Tibial nerve (tissue), 4 donors: ENCODE data around the gene VANGL1. TPM values are rescaled to one million over a fixed set of nuclear protein-coding genes. Genes with fewer than 3 reads are reported as not detected.

ENCODE experiments used
- DNase-seq, 2 donors: peaks; one replicate each; pipeline ENCODE4 v3.0.0-alpha.2; 2019; ENCODE audit warnings: low spot score in 2 of 2
- H3K27ac ChIP-seq, 4 donors: fragments of 200-600 bp; sonication (generic) in 3 of 4; one replicate each; pipeline ENCODE4 v1.5.1; 2017 to 2019; ENCODE audit warnings: mild to moderate bottlenecking in 1 of 4
- H3K27me3 ChIP-seq, 2 donors: fragments of 200-600 bp; sonication (generic) in 1 of 2; one replicate each; pipeline versions ENCODE4 v1.5.1 to v1.6.0; 2017 to 2019
- H3K36me3 ChIP-seq, 3 donors: fragments of 200-600 bp; sonication (generic); one replicate each; pipeline ENCODE4 v1.5.1; 2018 to 2019
- H3K4me1 ChIP-seq, 4 donors: fragments of 200-600 bp; sonication (generic) in 3 of 4; one replicate each; pipeline ENCODE4 v1.5.1; 2017 to 2019
- H3K4me3 ChIP-seq, 4 donors: fragments of 200-600 bp; sonication (generic) in 3 of 4; one replicate each; pipeline ENCODE4 v1.5.1; 2017 to 2019; ENCODE audit warnings: mild to moderate bottlenecking in 1 of 4, moderate library complexity in 1 of 4
- H3K9me3 ChIP-seq, 4 donors: fragments of 200-600 bp; sonication (generic) in 3 of 4; one replicate each; pipeline ENCODE4 v1.5.1; 2017 to 2019
- CTCF ChIP-seq, 5 experiments: fragments of 200-600 bp in 3 of 5; fragments of 450-650 bp in 2 of 5; sonication (generic) in 3 of 5; IDR thresholded peaks; one replicate each; pipeline ENCODE4 v1.5.1; 2016 to 2019; ENCODE audit warnings: antibody characterized with exemption in 5 of 5, mild to moderate bottlenecking in 3 of 5, moderate library complexity in 2 of 5
- EP300 ChIP-seq, 2 donors: sonication (generic); formaldehyde crosslinking; IDR thresholded peaks; one replicate each; pipeline ENCODE4 v1.6.1; 2017; ENCODE audit warnings: antibody characterized with exemption in 2 of 2, mild to moderate bottlenecking in 1 of 2
- POLR2A ChIP-seq, 2 donors: fragments of 450-650 bp; IDR thresholded peaks; one replicate each; pipeline ENCODE4 v1.6.1; 2017; ENCODE audit warnings: antibody characterized with exemption in 2 of 2, mild to moderate bottlenecking in 2 of 2, moderate library complexity in 2 of 2
- WGBS, 2 donors: methylation state at CpG; one replicate each; pipeline ENCODE4 v1.1.5; 2018; 5-methylcytosine and 5-hydroxymethylcytosine counted together
- total RNA-seq, 4 donors: library from RNA; depleted of rRNA; stranded (reverse); fragments of >200 nt; gene quantifications; one replicate each; pipeline ENCODE4 v1.1.0, GENCODE V29; 2016

VANGL1 gene
- total RNA-seq, 4 donors from 2014 or later = 4.5 to 8.8 (median 6.8) TPM

- Histone ChIP-seq H3K4me1 (peaks cover 0 to 12% (median 0%) of the 10 kb centered on the region in 4 donors), H3K36me3 (peaks cover 0 to 42% (median 0%) of the 10 kb centered on the region in 3 donors)
- 14 to 71% methylated on average over 1 of the region's 1 CpG for WGBS, 2 donors
These were observed 16.9 kb downstream of the VANGL1 start for GRCh38 chr1:115658646-115659045.

GRCh38 chr1:115660151-115660550, 18.4 kb downstream of the VANGL1 start:
- no peak overlapping the region for H3K4me3 ChIP-seq
- TF ChIP-seq EP300 (IDR thresholded peaks at IDR 0.05) = no peak
- TF ChIP-seq POLR2A (IDR thresholded peaks at IDR 0.05) = no peak
- no peak for TF ChIP-seq CTCF (IDR thresholded peaks at IDR 0.05)
- H3K27ac ChIP-seq = no peak overlapping the region
- DNase-seq = no peak
- 92 to 93% methylated on average over 5 of the region's 5 CpGs for WGBS, 2 donors
- H3K9me3 ChIP-seq = no peaks in the 10 kb centered on the region
- peaks cover 0 to 5% (median 0%) of the 10 kb centered on the region in 4 donors for H3K4me1 ChIP-seq
- no peaks in the 10 kb centered on the region for H3K27me3 ChIP-seq
- H3K36me3 ChIP-seq = peaks cover 0 to 52% (median 5%) of the 10 kb centered on the region in 3 donors

More at GRCh38 chr1:115658646-115659045, 16.9 kb downstream of the VANGL1 start:
- H3K4me3 ChIP-seq = no peak overlapping the region
- H3K9me3 ChIP-seq = no peaks in the 10 kb centered on the region
- TF ChIP-seq EP300 (IDR thresholded peaks at IDR 0.05) = no peak
- TF ChIP-seq CTCF (IDR thresholded peaks at IDR 0.05) = no peak
- TF ChIP-seq POLR2A (IDR thresholded peaks at IDR 0.05) = no peak
- no peak overlapping the region for H3K27ac ChIP-seq
- no peak for DNase-seq
- no peaks in the 10 kb centered on the region for H3K27me3 ChIP-seq

GRCh38 chr1:115661157-115661556, 19.4 kb downstream of the VANGL1 start:
- H3K27ac ChIP-seq = no peak overlapping the region

GRCh38 chr1:115665319-115666096, 23.7 kb downstream of the VANGL1 start:
- Histone ChIP-seq H3K27ac (no peak overlapping the region), H3K4me3 (no peak overlapping the region)
- TF ChIP-seq POLR2A (IDR thresholded peaks at IDR 0.05) (no peak), CTCF (IDR thresholded peaks at IDR 0.05) (no peak), EP300 (IDR thresholded peaks at IDR 0.05) (no peak)

More at GRCh38 chr1:115661157-115661556, 19.4 kb downstream of the VANGL1 start:
- Histone ChIP-seq H3K27me3 (no peaks in the 10 kb centered on the region), H3K36me3 (peaks cover 0 to 62% (median 5%) of the 10 kb centered on the region in 3 donors), H3K4me3 (no peak overlapping the region), H3K9me3 (no peaks in the 10 kb centered on the region), H3K4me1 (no peaks in the 10 kb centered on the region)
- TF ChIP-seq CTCF (IDR thresholded peaks at IDR 0.05) (no peak), EP300 (IDR thresholded peaks at IDR 0.05) (no peak), POLR2A (IDR thresholded peaks at IDR 0.05) (no peak)
- no peak for DNase-seq
- WGBS, 2 donors = 100% methylated on average over 1 of the region's 1 CpG

GRCh38 chr1:115666206-115666605, 24.4 kb downstream of the VANGL1 start:
- H3K36me3 ChIP-seq = peaks cover 0 to 77% (median 5%) of the 10 kb centered on the region in 3 donors
- H3K4me1 ChIP-seq = peaks cover 0 to 3% (median 0%) of the 10 kb centered on the region in 4 donors

More at GRCh38 chr1:115665319-115666096, 23.7 kb downstream of the VANGL1 start:
- Histone ChIP-seq H3K27me3 (no peaks in the 10 kb centered on the region), H3K9me3 (no peaks in the 10 kb centered on the region), H3K4me1 (no peaks in the 10 kb centered on the region), H3K36me3 (peaks cover 0 to 79% (median 5%) of the 10 kb centered on the region in 3 donors)
- no peak for DNase-seq
- WGBS, 2 donors = 97 to 98% methylated on average over 7 of the region's 7 CpGs

More at GRCh38 chr1:115666206-115666605, 24.4 kb downstream of the VANGL1 start:
- H3K4me3 ChIP-seq = no peak overlapping the region
- H3K27ac ChIP-seq = no peak overlapping the region
- no peaks in the 10 kb centered on the region for H3K27me3 ChIP-seq
- H3K9me3 ChIP-seq = no peaks in the 10 kb centered on the region
- WGBS, 2 donors = 64 to 75% methylated on average over 6 of the region's 6 CpGs
- DNase-seq = no peak
- no peak for TF ChIP-seq POLR2A (IDR thresholded peaks at IDR 0.05)
- no peak for TF ChIP-seq EP300 (IDR thresholded peaks at IDR 0.05)
